Ascending aorta (tissue), 2 donors: ENCODE results near the gene DTNA. TPM values are rescaled to one million over a fixed set of nuclear protein-coding genes. Genes with fewer than 3 reads are reported as not detected.

ENCODE experiments used
- DNase-seq, 2 donors: peaks; one replicate each; pipeline ENCODE4 v3.0.0-alpha.2; 2019; ENCODE audit warnings: low spot score in 2 of 2
- H3K27ac ChIP-seq, 2 donors: fragments of 200-600 bp; sonication (generic); one replicate each; pipeline ENCODE4 v1.5.1; 2016 to 2017; ENCODE audit warnings: mild to moderate bottlenecking in 1 of 2
- H3K27me3 ChIP-seq: fragments of 200-600 bp; sonication (generic); one replicate; pipeline ENCODE4 v1.5.1; 2017
- H3K36me3 ChIP-seq, 2 donors: fragments of 200-600 bp; sonication (generic); one replicate each; pipeline ENCODE4 v1.5.1; 2016
- H3K4me1 ChIP-seq, 2 donors: fragments of 200-600 bp; sonication (generic); one replicate each; pipeline ENCODE4 v1.5.1; 2016 to 2017; ENCODE audit warnings: mild to moderate bottlenecking in 1 of 2
- H3K4me3 ChIP-seq, 2 donors: fragments of 200-600 bp; sonication (generic); one replicate each; pipeline ENCODE4 v1.5.1; 2016 to 2017; ENCODE audit warnings: mild to moderate bottlenecking in 1 of 2
- H3K9me3 ChIP-seq, 2 donors: fragments of 200-600 bp; sonication (generic); one replicate each; pipeline ENCODE4 v1.5.1; 2016
- intact Hi-C: fragments of 100-400 bp; cut with DNase I; formaldehyde crosslinking; loops from one replicate; pipeline ENCODE4 v1.15.1; 2023
- total RNA-seq: library from RNA; depleted of rRNA; stranded (reverse); fragments of >200 nt; gene quantifications from one replicate; pipeline ENCODE4 v1.1.0, GENCODE V29; 2016
- TF ChIP-seq, protein P1 (sequence below), 3 experiments: fragments of 200-600 bp in 2 of 3; fragments of 450-650 bp in 1 of 3; sonication (generic) in 2 of 3; IDR thresholded peaks; one replicate each; pipeline ENCODE4 v1.5.1; 2016 to 2019; ENCODE audit warnings: antibody characterized with exemption in 3 of 3, mild to moderate bottlenecking in 1 of 3, moderate library complexity in 1 of 3

The DTNA gene
- total RNA-seq, 1 donor from 2014 or later, result 7.3 TPM

DNA sequence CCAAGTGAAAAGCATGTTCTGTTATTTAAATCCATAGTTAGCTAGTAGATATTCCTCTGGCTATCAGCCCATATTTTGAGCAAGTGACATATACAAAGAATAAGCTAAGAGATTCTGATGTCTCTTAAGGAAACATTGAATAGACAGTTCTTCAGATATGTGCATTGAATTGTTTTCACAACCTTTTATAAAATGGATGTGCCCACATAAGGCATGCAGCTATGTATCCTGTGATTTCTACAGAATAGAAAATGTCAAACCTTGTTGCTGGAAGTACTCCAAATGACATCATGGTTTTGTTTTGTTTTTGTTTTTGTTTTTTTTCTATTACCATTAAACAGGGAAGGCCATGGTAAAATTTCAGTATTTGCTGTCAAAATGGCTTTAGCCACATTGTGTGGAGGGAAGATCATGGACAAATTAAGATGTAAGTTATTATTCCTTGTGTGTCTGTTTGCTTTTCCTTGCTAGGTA is 95.8 kb downstream of the DTNA start:
- Histone ChIP-seq H3K27ac (no peak overlapping the region), H3K4me1 (peaks cover 0 to 9% of the 10 kb centered on the region in 2 donors)

DNA sequence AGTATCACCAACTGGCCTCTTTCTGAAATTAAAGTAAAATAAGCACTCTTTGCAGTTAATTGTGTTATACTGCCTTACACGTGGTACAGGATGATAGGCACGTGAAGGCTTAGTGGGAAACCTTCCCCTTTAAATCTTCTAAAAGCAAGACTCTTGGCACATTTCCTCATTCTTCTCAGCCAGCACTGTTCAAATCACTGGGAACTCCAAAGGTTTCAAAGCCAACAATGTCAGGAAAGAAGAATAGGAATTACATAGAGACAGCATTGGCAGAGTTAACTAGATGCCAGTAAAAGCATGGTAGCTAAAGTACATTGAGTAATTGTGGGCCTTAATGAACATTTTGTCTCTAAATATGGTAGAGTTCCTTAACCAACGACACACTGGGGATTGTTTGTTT is 96.4 kb downstream of the DTNA start:
- H3K4me1 ChIP-seq, result peaks cover 0 to 9% of the 10 kb centered on the region in 2 donors
- intact Hi-C loops, result no loop called here
- H3K4me3 ChIP-seq, result no peak overlapping the region
- H3K27ac ChIP-seq, result no peak overlapping the region
- no peaks in the 10 kb centered on the region for H3K9me3 ChIP-seq
- DNase-seq, result no peak
- TF ChIP-seq, protein P1, sequence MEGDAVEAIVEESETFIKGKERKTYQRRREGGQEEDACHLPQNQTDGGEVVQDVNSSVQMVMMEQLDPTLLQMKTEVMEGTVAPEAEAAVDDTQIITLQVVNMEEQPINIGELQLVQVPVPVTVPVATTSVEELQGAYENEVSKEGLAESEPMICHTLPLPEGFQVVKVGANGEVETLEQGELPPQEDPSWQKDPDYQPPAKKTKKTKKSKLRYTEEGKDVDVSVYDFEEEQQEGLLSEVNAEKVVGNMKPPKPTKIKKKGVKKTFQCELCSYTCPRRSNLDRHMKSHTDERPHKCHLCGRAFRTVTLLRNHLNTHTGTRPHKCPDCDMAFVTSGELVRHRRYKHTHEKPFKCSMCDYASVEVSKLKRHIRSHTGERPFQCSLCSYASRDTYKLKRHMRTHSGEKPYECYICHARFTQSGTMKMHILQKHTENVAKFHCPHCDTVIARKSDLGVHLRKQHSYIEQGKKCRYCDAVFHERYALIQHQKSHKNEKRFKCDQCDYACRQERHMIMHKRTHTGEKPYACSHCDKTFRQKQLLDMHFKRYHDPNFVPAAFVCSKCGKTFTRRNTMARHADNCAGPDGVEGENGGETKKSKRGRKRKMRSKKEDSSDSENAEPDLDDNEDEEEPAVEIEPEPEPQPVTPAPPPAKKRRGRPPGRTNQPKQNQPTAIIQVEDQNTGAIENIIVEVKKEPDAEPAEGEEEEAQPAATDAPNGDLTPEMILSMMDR (IDR thresholded peaks at IDR 0.05), result no peak
- H3K36me3 ChIP-seq, result no peaks in the 10 kb centered on the region
- no peaks in the 10 kb centered on the region for H3K27me3 ChIP-seq

More for the DNA sequence above, 95.8 kb downstream of the DTNA start:
- Histone ChIP-seq H3K27me3 (no peaks in the 10 kb centered on the region), H3K36me3 (no peaks in the 10 kb centered on the region), H3K4me3 (no peak overlapping the region), H3K9me3 (no peaks in the 10 kb centered on the region)
- intact Hi-C loops, result no loop called here
- no peak for DNase-seq
- TF ChIP-seq, protein P1 (IDR thresholded peaks at IDR 0.05), result no peak

DNA sequence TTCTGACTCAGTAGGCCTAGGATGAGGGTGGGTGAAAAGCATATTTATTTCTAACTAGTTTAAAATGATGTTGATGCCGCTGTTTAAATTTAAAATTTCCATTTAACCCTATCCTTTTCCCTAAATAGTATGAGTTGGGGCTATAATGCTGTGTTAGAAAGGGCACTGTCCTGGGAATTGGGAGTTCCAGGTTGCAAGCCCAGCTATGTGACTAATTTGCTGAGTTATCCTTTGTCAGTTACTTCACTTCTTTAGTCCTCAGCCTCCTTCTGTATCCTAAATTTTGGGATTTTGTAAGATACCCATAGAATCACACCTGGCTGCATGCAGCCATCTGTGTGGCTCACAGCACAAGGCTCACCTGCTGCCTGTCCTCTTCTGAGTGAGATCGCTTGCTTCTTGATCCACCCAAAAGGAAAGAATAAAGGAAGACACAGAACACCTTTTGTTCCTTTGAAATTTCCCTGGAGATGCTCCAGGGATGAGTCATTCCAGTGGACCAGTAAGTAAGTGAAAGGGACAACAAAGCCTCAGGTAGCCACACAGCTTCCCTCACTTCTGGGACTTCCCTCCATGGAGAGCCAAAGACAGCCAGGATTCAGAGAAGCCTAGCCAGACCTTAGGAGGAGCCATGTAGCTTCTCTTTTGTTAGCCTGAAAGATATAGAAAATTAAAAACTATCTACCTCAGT is 97.2 kb downstream of the DTNA start:
- TF ChIP-seq, protein P1 (IDR thresholded peaks at IDR 0.05), result no peak
- peak overlapping the region; percentile 23 to 32 for H3K27ac ChIP-seq
- intact Hi-C loops, result no loop called here
- peaks cover 0 to 9% of the 10 kb centered on the region in 2 donors for H3K4me1 ChIP-seq
- peaks cover 0 to 4% of the 10 kb centered on the region in 2 donors for H3K36me3 ChIP-seq
- H3K9me3 ChIP-seq, result no peaks in the 10 kb centered on the region
- DNase-seq, result no peak
- no peak overlapping the region for H3K4me3 ChIP-seq
- H3K27me3 ChIP-seq, result no peaks in the 10 kb centered on the region

DNA sequence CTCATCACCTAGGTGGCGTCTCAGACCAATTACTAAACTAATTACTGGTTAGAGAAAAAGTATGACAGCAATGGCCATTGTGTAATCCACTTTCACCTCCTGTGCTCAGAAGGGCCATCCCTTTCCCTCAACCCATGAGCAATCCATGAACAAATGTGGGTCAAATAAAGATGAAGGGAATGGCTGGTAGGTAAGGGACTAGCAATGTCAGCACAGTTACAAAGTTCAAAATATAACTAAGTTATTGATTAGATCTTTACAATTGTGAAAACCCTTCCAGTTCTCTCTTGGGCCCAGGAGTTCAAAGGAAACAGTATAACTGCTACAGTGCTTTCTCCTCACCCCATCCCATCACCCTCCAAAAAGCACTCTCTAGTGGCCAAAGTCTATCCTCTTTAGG is 98.3 kb downstream of the DTNA start:
- H3K36me3 ChIP-seq, result peaks cover 4 to 11% of the 10 kb centered on the region in 2 donors
- H3K4me1 ChIP-seq, result peaks cover 0 to 9% of the 10 kb centered on the region in 2 donors
- no peaks in the 10 kb centered on the region for H3K9me3 ChIP-seq
- no peak overlapping the region for H3K4me3 ChIP-seq
- peak overlapping the region in 1 of 2 donors; percentile 23 for H3K27ac ChIP-seq
- intact Hi-C loops, result no loop called here
- TF ChIP-seq, protein P1 (IDR thresholded peaks at IDR 0.05), result no peak
- no peak for DNase-seq
- H3K27me3 ChIP-seq, result no peaks in the 10 kb centered on the region

DNA sequence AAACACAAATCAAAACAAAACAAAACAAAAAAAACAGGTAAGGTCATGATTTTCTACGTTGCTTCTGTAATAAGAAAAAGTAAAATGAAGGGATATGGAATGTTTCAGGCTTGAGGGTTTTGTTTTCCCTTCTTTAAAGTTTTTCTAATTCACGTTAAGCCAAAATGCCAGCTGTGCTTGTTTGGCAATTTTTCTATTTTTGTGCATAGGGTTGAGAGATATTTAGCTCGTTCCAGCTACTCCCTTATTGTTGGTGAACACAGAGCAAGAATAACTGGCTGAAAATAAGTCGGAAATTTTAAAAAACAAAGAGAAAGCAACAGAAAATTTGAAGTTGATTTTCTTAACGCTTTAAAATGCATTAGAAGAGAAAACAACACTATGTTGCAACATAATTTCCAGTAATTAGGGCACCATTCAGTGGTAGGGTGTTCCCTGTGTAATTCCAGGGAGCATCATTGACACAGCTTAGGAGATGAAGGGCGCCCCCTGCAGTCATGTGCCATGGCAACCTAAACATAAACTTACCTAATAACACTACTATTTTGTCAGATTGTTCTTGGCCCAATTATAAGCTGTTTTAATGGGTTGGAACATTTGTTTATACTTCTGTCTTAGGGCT is 99.5 kb downstream of the DTNA start:
- intact Hi-C loops, result no loop called here
- Histone ChIP-seq H3K4me1 (peaks cover 0 to 9% of the 10 kb centered on the region in 2 donors), H3K4me3 (peak overlapping the region in 1 of 2 donors; percentile 1), H3K9me3 (no peaks in the 10 kb centered on the region), H3K27ac (peak overlapping the region; percentile 2 to 27), H3K36me3 (peaks cover 5 to 11% of the 10 kb centered on the region in 2 donors), H3K27me3 (no peaks in the 10 kb centered on the region)
- TF ChIP-seq, protein P1 (IDR thresholded peaks at IDR 0.05), result peak in 2 of 3 experiments; percentile 32 to 36
- peak in 1 of 2 donors; percentile 69 for DNase-seq
